Measurements from ENCODE around the gene TANGO6.

The TANGO6 gene

DNA sequence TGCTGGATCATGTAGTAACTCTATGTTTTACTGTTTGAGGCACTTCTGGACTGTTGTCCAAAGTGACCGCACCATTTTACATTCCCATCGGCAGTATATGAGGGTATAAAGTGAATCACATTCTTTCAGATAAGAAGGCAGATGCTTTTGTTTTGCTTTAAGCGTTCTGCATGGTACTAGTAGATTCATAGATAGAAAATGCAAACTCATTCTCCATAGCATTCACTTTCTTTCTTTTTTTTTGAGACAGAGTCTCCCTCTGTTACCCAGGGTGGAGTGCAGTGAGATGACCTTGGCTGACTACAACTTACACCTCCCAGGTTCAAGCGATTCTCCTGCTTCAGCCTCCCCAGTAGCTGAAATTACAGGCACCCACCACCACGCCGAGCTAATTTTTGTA lies 40.4 kb downstream of the TANGO6 start:
- no peak overlapping the region for H3K27ac ChIP-seq
- H3K36me3 ChIP-seq = peaks cover 35 to 39% (median 38%) of the 10 kb centered on the region in 3 donors
- no peaks in the 10 kb centered on the region for H3K4me1 ChIP-seq
- no peak for DNase-seq
- H3K9me3 ChIP-seq = no peaks in the 10 kb centered on the region
- H3K4me3 ChIP-seq = no peak overlapping the region
- no peaks in the 10 kb centered on the region for H3K27me3 ChIP-seq
- TF ChIP-seq, protein P1, sequence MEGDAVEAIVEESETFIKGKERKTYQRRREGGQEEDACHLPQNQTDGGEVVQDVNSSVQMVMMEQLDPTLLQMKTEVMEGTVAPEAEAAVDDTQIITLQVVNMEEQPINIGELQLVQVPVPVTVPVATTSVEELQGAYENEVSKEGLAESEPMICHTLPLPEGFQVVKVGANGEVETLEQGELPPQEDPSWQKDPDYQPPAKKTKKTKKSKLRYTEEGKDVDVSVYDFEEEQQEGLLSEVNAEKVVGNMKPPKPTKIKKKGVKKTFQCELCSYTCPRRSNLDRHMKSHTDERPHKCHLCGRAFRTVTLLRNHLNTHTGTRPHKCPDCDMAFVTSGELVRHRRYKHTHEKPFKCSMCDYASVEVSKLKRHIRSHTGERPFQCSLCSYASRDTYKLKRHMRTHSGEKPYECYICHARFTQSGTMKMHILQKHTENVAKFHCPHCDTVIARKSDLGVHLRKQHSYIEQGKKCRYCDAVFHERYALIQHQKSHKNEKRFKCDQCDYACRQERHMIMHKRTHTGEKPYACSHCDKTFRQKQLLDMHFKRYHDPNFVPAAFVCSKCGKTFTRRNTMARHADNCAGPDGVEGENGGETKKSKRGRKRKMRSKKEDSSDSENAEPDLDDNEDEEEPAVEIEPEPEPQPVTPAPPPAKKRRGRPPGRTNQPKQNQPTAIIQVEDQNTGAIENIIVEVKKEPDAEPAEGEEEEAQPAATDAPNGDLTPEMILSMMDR (IDR thresholded peaks at IDR 0.05) = no peak
- intact Hi-C loops (cut with DNase I; ENCODE audit: low total_unique reads) = no loop called here

DNA sequence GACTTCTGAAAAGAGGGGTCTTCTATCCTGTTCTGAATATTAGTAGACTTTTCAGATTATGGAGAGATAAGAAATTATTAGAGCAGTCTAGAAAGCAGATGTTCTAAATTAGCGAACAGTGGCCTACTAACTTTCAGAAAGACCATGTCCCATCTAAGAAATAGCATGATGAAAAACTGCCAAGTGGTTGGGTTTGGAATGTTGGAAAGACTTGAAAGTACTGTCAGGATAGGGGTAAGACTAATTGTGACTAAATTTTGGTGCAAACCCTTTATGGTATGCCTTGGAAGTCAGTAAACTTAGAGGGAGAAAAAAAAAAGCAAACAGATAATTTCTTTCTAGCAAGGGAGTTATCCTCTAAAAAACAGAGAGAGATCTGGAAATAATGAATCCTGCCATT lies 41.1 kb downstream of the TANGO6 start:
- Histone ChIP-seq H3K27ac (no peak overlapping the region), H3K4me1 (no peaks in the 10 kb centered on the region), H3K27me3 (no peaks in the 10 kb centered on the region), H3K9me3 (no peaks in the 10 kb centered on the region), H3K36me3 (peaks cover 28 to 34% (median 32%) of the 10 kb centered on the region in 3 donors), H3K4me3 (no peak overlapping the region)
- DNase-seq = no peak
- TF ChIP-seq, protein P1 (IDR thresholded peaks at IDR 0.05) = no peak
- intact Hi-C loops (cut with DNase I; ENCODE audit: low total_unique reads) = no loop called here

DNA sequence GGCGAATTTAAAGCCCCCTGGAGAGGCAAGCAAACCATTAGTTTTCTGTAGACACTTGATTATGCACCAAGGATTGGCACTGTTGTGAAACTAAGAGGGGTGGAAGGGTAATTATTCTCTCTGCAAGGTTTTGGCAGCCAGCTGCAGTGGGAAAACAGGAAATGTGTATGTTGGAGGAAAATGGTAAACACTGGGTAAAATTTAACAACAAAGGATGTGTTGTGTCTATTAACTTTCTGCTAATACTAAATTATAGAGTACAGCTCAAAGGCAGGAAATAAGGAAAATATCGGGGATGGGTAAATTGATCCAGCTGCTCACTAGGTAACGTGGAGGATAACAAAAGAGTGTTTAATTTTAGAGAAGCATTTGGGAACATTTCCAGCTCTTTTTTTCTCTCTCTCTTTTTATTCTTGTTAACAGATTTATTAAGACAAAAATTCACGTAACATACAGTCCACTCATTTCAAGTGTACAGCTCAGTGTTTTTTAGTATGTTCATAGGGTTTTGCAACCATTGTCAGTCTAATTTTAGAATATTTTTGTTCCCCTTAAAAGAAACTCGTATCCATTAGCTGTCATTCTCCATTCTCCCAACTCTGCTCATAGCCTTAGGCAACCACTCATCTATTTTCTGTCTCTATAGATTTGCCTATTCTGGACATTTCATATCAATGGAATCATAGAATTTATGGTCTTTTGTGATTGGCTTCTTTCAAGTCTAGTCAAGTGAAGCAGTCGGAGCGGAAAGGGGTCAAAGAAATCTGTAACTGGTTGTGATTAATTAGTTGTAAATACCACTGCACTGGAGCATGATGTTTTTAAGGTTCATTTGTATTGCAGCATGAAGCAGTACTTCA lies 41.8 kb downstream of the TANGO6 start:
- intact Hi-C loops (cut with DNase I; ENCODE audit: low total_unique reads) = no loop called here
- Histone ChIP-seq H3K36me3 (peaks cover 23 to 27% (median 26%) of the 10 kb centered on the region in 3 donors), H3K4me3 (no peak overlapping the region), H3K27me3 (no peaks in the 10 kb centered on the region), H3K27ac (no peak overlapping the region), H3K4me1 (no peaks in the 10 kb centered on the region), H3K9me3 (no peaks in the 10 kb centered on the region)
- TF ChIP-seq, protein P1 (IDR thresholded peaks at IDR 0.05) = no peak
- DNase-seq = no peak

DNA sequence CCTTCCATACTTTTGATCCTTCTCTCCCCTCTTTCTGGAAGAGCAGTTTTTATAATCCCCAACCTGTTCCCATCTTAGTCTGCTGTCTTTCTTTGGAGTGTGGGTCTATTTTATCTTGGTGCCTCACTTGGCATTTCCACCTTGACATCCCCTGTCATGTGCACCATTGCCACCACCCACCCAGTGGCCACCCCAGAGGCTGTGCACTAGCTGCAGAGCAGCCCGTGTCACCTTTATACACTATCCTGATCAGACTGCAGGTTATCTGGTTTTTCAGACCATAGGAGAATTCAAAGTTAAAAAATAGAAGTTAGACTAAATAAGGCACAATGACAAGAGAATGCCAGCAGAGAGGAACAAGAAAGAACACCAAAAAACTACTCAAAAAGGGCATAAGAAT lies 43.8 kb downstream of the TANGO6 start:
- intact Hi-C loops (cut with DNase I; ENCODE audit: low total_unique reads) = no loop called here
- H3K27me3 ChIP-seq = no peaks in the 10 kb centered on the region
- H3K9me3 ChIP-seq = no peaks in the 10 kb centered on the region
- no peak overlapping the region for H3K27ac ChIP-seq
- H3K4me3 ChIP-seq = no peak overlapping the region
- no peaks in the 10 kb centered on the region for H3K4me1 ChIP-seq
- TF ChIP-seq, protein P1 (IDR thresholded peaks at IDR 0.05) = no peak
- peaks cover 7 to 13% (median 12%) of the 10 kb centered on the region in 3 donors for H3K36me3 ChIP-seq
- no peak for DNase-seq

DNA sequence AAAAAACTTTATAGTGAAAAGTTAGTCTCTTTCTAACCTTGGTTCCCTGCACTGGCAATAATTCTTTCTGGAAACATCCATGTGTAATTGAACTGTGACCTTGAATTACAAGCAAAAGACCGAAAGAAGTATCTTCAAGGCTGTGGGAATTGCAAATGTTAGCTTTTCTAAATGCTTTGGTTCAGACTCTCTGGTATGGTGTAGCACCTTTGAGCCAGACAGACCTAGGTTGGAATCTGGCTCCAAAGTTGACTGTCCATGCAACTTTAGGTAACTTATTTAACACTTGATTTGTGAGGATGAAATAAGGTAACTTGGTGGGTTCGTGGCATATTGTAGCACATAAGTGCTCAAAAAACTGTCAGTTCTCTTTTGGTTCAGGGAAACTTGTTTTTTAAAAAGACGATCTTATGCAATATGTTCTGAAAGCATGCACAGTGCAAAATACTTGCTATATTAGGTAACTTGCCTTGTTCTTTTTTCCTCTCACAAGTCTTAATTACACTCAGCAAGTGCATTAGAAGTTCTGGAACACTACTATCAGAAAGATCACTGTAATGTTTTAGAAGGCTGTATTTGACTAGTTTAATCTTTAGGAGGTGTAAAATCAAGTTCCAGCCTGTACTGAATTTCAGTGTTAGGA lies 46.3 kb downstream of the TANGO6 start:
- Histone ChIP-seq H3K4me1 (no peaks in the 10 kb centered on the region), H3K9me3 (no peaks in the 10 kb centered on the region), H3K4me3 (no peak overlapping the region), H3K27ac (no peak overlapping the region), H3K27me3 (no peaks in the 10 kb centered on the region), H3K36me3 (no peaks in the 10 kb centered on the region)
- TF ChIP-seq, protein P1 (IDR thresholded peaks at IDR 0.05) = no peak
- no peak for DNase-seq
- intact Hi-C loops (cut with DNase I; ENCODE audit: low total_unique reads) = no loop called here
